Activated CD4-positive, alpha-beta T cell treated with anti-CD3 and anti-CD28 coated beads, Interleukin-2, Interleukin-6, amounts not matched to agents 100 ng/mL and 50 ng/mL, durations not matched to agents 16 hours and 8 hours (primary cell): Measurements from ENCODE around the gene PILRB.
A peak's percentile ranks its signal among the peaks of the same experiment; 100 is the strongest.

Experiments used
- DNase-seq: peaks from one replicate; pipeline ENCODE4 v3.0.0-alpha.2; 2020

PILRB gene

GRCh38 chr7:100407285-100408180 lies 49.6 kb downstream of the PILRB start:
- peak; percentile 74 for DNase-seq

GRCh38 chr7:100411101-100411500 lies 53.2 kb downstream of the PILRB start:
- DNase-seq, result no peak

- DNase-seq, result no peak
These were observed 55.4 kb downstream of the PILRB start for GRCh38 chr7:100413346-100413745.

GRCh38 chr7:100413889-100414288 lies 56.0 kb downstream of the PILRB start:
- DNase-seq, result no peak

GRCh38 chr7:100415448-100415847 lies 57.5 kb downstream of the PILRB start:
- no peak for DNase-seq
